CD1c-positive myeloid dendritic cell (primary cell): Measurements from ENCODE around the gene PIP4K2B.

Source experiments
- DNase-seq: peaks from one replicate; pipeline ENCODE4 v3.0.0-alpha.2; 2016; ENCODE audit errors: extremely low spot score

Gene PIP4K2B

GRCh38 chr17:38779965-38780752 lies 19.2 kb downstream of the PIP4K2B start:
- DNase-seq = no peak

- DNase-seq = no peak
Observed at GRCh38 chr17:38777641-38778250, 21.6 kb downstream of the PIP4K2B start.

- DNase-seq = no peak
Observed at GRCh38 chr17:38773258-38773657, 26.1 kb downstream of the PIP4K2B start.

- no peak for DNase-seq
Observed at GRCh38 chr17:38768417-38768816, 30.9 kb downstream of the PIP4K2B start.

- DNase-seq = no peak
Observed at GRCh38 chr17:38766341-38766740, 33.0 kb downstream of the PIP4K2B start.

- no peak for DNase-seq
Observed at GRCh38 chr17:38762231-38762630, 37.1 kb downstream of the PIP4K2B start.

- no peak for DNase-seq
Observed at GRCh38 chr17:38761612-38762011, 37.7 kb downstream of the PIP4K2B start.

GRCh38 chr17:38753071-38753506 lies 46.3 kb downstream of the PIP4K2B start:
- no peak for DNase-seq

GRCh38 chr17:38752308-38753070 lies 46.9 kb downstream of the PIP4K2B start, which contains the start of gene PSMB3:
TSS of gene PSMB3 (plus strand) at chr17:38752741. CDS start at chr17:38752827, 86 bp downstream.
- peak; percentile 100 for DNase-seq

- DNase-seq = peak; percentile 90
Observed at GRCh38 chr17:38751808-38752307, 47.5 kb downstream of the PIP4K2B start.

GRCh38 chr17:38751144-38751807 lies 48.1 kb downstream of the PIP4K2B start:
- DNase-seq = no peak

GRCh38 chr17:38750312-38751121 lies 48.8 kb downstream of the PIP4K2B start:
- DNase-seq = no peak

GRCh38 chr17:38750044-38750311 lies 49.4 kb downstream of the PIP4K2B start:
- DNase-seq = no peak

GRCh38 chr17:38749223-38750043 lies 49.9 kb downstream of the PIP4K2B start:
- DNase-seq = peak; percentile 73

- DNase-seq = no peak
Observed at GRCh38 chr17:38748892-38749222, 50.5 kb downstream of the PIP4K2B start.

GRCh38 chr17:38748149-38748891 lies 51.0 kb downstream of the PIP4K2B start, which contains the start of gene PCGF2:
TSS of gene PCGF2 (minus strand) at chr17:38748336. CDS start at chr17:38740402, 7,934 bp downstream.
- DNase-seq = no peak

- no peak for DNase-seq
Observed at GRCh38 chr17:38747463-38748148, 51.8 kb downstream of the PIP4K2B start.

GRCh38 chr17:38746849-38747462 lies 52.4 kb downstream of the PIP4K2B start:
- DNase-seq = peak; percentile 30
